ENCODE results near the gene PTPRB.

GRCh38 chr12:70638639-70639360 is 1.6 kb upstream of the PTPRB start:
- no peak for TF ChIP-seq EZH2 (IDR thresholded peaks at IDR 0.05; ENCODE audit: borderline replicate concordance, low read depth, low read length, severe bottlenecking)
- TF ChIP-seq, protein P1, sequence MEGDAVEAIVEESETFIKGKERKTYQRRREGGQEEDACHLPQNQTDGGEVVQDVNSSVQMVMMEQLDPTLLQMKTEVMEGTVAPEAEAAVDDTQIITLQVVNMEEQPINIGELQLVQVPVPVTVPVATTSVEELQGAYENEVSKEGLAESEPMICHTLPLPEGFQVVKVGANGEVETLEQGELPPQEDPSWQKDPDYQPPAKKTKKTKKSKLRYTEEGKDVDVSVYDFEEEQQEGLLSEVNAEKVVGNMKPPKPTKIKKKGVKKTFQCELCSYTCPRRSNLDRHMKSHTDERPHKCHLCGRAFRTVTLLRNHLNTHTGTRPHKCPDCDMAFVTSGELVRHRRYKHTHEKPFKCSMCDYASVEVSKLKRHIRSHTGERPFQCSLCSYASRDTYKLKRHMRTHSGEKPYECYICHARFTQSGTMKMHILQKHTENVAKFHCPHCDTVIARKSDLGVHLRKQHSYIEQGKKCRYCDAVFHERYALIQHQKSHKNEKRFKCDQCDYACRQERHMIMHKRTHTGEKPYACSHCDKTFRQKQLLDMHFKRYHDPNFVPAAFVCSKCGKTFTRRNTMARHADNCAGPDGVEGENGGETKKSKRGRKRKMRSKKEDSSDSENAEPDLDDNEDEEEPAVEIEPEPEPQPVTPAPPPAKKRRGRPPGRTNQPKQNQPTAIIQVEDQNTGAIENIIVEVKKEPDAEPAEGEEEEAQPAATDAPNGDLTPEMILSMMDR (IDR thresholded peaks at IDR 0.05; ENCODE audit: borderline replicate concordance, extremely low read depth, low read length, poor library complexity, severe bottlenecking) = no peak

Measured in DND-41 (cell line).